ENCODE results near the gene EIF4G1. TPM values are rescaled to one million over a fixed set of nuclear protein-coding genes. Genes with fewer than 3 reads are reported as not detected.

Gene EIF4G1
- total RNA-seq, 1 experiment from 2014 or later = 496 TPM

- H3K9me2 ChIP-seq (ENCODE audit: insufficient read depth) = no peaks in the 10 kb centered on the region
- H3K4me1 ChIP-seq (ENCODE audit: control insufficient read depth in 1 of 2, insufficient read depth in 2 of 2, low read length in 2 of 2) = peaks cover 0 to 5% of the 10 kb centered on the region in 2 experiments; a peak in 1 of 4 replicates
- H4K20me1 ChIP-seq (ENCODE audit: insufficient read depth) = no peaks in the 10 kb centered on the region
- POLR2A ChIA-PET = interaction anchor here (1.2 kb wide), 1 partner anchor 60 kb away, joined by 3 read pairs; the partner anchor contains the start of gene VWA5B2
- H3K27ac ChIP-seq (ENCODE audit: low read depth, low read length) = no peak overlapping the region
- intact Hi-C loops (cut with micrococcal nuclease) = loop anchor here (1.0 to 10.0 kb wide), 10 partner anchors 40 to 825 kb away; partner anchors contain the start of genes ABCC5 and EEF1AKMT4
- ATAC-seq (peak; percentile 84), DNase-seq (ENCODE audit: low read depth, low spot score) (peak; percentile 76)
- no peak for TF ChIP-seq SRF (IDR thresholded peaks at IDR 0.05; ENCODE audit: low read depth)
- TF ChIP-seq TCF7L2 (IDR thresholded peaks at IDR 0.05; ENCODE audit: borderline replicate concordance, extremely low read depth, insufficient read depth, insufficient read length) = peak; percentile 36
- TF ChIP-seq ZBTB33 (IDR thresholded peaks at IDR 0.05; ENCODE audit: extremely low read depth, insufficient replicate concordance, low read length) = no peak
- no peak for TF ChIP-seq SP1 (IDR thresholded peaks at IDR 0.05; ENCODE audit: low read depth)
- no peak for TF ChIP-seq ELF1 (IDR thresholded peaks at IDR 0.05; ENCODE audit: borderline replicate concordance, low read depth)
- TF ChIP-seq YY1 (IDR thresholded peaks at IDR 0.05; ENCODE audit: extremely low read depth, insufficient replicate concordance, low read depth, low read length) = no peak
- TF ChIP-seq, protein P1, sequence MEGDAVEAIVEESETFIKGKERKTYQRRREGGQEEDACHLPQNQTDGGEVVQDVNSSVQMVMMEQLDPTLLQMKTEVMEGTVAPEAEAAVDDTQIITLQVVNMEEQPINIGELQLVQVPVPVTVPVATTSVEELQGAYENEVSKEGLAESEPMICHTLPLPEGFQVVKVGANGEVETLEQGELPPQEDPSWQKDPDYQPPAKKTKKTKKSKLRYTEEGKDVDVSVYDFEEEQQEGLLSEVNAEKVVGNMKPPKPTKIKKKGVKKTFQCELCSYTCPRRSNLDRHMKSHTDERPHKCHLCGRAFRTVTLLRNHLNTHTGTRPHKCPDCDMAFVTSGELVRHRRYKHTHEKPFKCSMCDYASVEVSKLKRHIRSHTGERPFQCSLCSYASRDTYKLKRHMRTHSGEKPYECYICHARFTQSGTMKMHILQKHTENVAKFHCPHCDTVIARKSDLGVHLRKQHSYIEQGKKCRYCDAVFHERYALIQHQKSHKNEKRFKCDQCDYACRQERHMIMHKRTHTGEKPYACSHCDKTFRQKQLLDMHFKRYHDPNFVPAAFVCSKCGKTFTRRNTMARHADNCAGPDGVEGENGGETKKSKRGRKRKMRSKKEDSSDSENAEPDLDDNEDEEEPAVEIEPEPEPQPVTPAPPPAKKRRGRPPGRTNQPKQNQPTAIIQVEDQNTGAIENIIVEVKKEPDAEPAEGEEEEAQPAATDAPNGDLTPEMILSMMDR (IDR thresholded peaks at IDR 0.05 in 2 of 3, conservative IDR thresholded peaks at IDR 0.05 in 1 of 3; ENCODE audit: borderline replicate concordance in 1 of 3, insufficient read depth in 1 of 3, low read depth in 2 of 3, low read length in 2 of 3) = peak; percentile 75 to 97 (median 90)
- no peak for TF ChIP-seq SIN3A (IDR thresholded peaks at IDR 0.05; ENCODE audit: low read depth)
- TF ChIP-seq RAD21 (IDR thresholded peaks at IDR 0.05; ENCODE audit: low read depth) = peak; percentile 95
- no peak for TF ChIP-seq POLR2AphosphoS5 (IDR thresholded peaks at IDR 0.05; ENCODE audit: low read depth, low read length)
- TF ChIP-seq CBX3 (IDR thresholded peaks at IDR 0.05; ENCODE audit: low read depth) = 0 out of 2 replicates have a peak, but pooled peaks have one; percentile 45
- no peak for TF ChIP-seq EZH2 (IDR thresholded peaks at IDR 0.05)
- no peak for TF ChIP-seq JUND (IDR thresholded peaks at IDR 0.05)
- TF ChIP-seq, protein P2, sequence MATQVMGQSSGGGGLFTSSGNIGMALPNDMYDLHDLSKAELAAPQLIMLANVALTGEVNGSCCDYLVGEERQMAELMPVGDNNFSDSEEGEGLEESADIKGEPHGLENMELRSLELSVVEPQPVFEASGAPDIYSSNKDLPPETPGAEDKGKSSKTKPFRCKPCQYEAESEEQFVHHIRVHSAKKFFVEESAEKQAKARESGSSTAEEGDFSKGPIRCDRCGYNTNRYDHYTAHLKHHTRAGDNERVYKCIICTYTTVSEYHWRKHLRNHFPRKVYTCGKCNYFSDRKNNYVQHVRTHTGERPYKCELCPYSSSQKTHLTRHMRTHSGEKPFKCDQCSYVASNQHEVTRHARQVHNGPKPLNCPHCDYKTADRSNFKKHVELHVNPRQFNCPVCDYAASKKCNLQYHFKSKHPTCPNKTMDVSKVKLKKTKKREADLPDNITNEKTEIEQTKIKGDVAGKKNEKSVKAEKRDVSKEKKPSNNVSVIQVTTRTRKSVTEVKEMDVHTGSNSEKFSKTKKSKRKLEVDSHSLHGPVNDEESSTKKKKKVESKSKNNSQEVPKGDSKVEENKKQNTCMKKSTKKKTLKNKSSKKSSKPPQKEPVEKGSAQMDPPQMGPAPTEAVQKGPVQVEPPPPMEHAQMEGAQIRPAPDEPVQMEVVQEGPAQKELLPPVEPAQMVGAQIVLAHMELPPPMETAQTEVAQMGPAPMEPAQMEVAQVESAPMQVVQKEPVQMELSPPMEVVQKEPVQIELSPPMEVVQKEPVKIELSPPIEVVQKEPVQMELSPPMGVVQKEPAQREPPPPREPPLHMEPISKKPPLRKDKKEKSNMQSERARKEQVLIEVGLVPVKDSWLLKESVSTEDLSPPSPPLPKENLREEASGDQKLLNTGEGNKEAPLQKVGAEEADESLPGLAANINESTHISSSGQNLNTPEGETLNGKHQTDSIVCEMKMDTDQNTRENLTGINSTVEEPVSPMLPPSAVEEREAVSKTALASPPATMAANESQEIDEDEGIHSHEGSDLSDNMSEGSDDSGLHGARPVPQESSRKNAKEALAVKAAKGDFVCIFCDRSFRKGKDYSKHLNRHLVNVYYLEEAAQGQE (IDR thresholded peaks at IDR 0.05; ENCODE audit: low read depth) = no peak
- TF ChIP-seq POLR2A (IDR thresholded peaks at IDR 0.05; ENCODE audit: borderline replicate concordance, extremely low read depth, insufficient read depth, insufficient read length) = no peak
- TF ChIP-seq EZH2phosphoT487 (IDR thresholded peaks at IDR 0.05; ENCODE audit: borderline replicate concordance) = no peak
- TF ChIP-seq ZNF274 (IDR thresholded peaks at IDR 0.05; ENCODE audit: low read depth, low read length) = no peak
- TF ChIP-seq ZFX (IDR thresholded peaks at IDR 0.05) = no peak
- TF ChIP-seq, protein P3, sequence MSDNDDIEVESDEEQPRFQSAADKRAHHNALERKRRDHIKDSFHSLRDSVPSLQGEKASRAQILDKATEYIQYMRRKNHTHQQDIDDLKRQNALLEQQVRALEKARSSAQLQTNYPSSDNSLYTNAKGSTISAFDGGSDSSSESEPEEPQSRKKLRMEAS (IDR thresholded peaks at IDR 0.05) = no peak
- RAD21 ChIA-PET (ENCODE audit: low non-redundant PET in 1 of 2, low total read pairs in 2 of 2, uncharacterized antibody in 2 of 2, unreplicated experiment in 2 of 2) = interaction anchor here (0.7 to 1.1 kb wide), 3 partner anchors 144 to 1031 kb away, joined by 3 read pairs; no protein-coding TSS in a partner anchor
- H3K4me3 ChIP-seq (replicated peaks in 1 of 2; ENCODE audit: low read depth in 1 of 2, low read length in 2 of 2) = no peak overlapping the region
- H3K4me2 ChIP-seq (ENCODE audit: low read length) = peak overlapping the region; percentile 36
- H3K27me3 ChIP-seq (ENCODE audit: insufficient read depth, low read length) = no peaks in the 10 kb centered on the region
- no peaks in the 10 kb centered on the region for H3K9me3 ChIP-seq (ENCODE audit: control insufficient read depth in 1 of 2, insufficient read depth in 1 of 2, low read depth in 1 of 2, low read length in 2 of 2)
- no peak overlapping the region for H3K9ac ChIP-seq (ENCODE audit: low read length)
- no TSS peak for BruUV-seq (replicated peaks)
- H3K36me3 ChIP-seq (ENCODE audit: control insufficient read depth in 1 of 2, insufficient read depth in 2 of 2, low read length in 2 of 2) = no peaks in the 10 kb centered on the region
- H3K79me2 ChIP-seq (ENCODE audit: insufficient read depth, low read length) = no peaks in the 10 kb centered on the region
- peak overlapping the region; percentile 84 for H2AFZ ChIP-seq (ENCODE audit: low read depth, low read length, poor library complexity, severe bottlenecking)
- CTCF ChIA-PET = interaction anchor here (0.5 to 1.8 kb wide), 18 partner anchors 8 to 405 kb away, joined by 3 to 21 read pairs (median 4); partner anchors contain the start of genes ABCC5, CAMK2N2 and PARL
Observed at GRCh38 chr3:184289426-184289938, 24.9 kb upstream of the EIF4G1 start.

All from HCT116 (cell line).